B cell (primary cell): ENCODE measurements around the gene LONRF2. TPM values are rescaled to one million over a fixed set of nuclear protein-coding genes. Genes with fewer than 3 reads are reported as not detected.

Experiments
- ATAC-seq: fragments of 200-7000 bp; cut with Tn5 transposase; one replicate; pipeline ENCODE4 v1.10.0; 2021; ENCODE audit warnings: low read depth, mild to moderate bottlenecking, moderate number of reproducible peaks, moderate library complexity
- CTCF ChIA-PET: fragments of 350-600 bp; sonication (Branson Sonifier 250); formaldehyde crosslinking; loops from one replicate; lab custom pipeline; 2021; ENCODE audit warnings: antibody characterized with exemption, inconsistent platforms; lab: Charles Lee
- POLR2A ChIA-PET: fragments of 350-600 bp; sonication (Branson Sonifier 250); formaldehyde crosslinking; loops from one replicate; lab custom pipeline; 2021; ENCODE audit warnings: antibody characterized with exemption; lab: Charles Lee
- DNase-seq: peaks from one replicate; pipeline ENCODE4 v3.0.0; 2013
- H2AFZ ChIP-seq: 2 replicates; pipeline ENCODE4 v1.6.1; 2012; ENCODE audit warnings: mild to moderate bottlenecking, low read depth, low read length; ENCODE audit not compliant: insufficient read depth, poor library complexity, severe bottlenecking
- H3K27ac ChIP-seq, 2 donors: 1 replicate in 1 of 2; 2 replicates in 1 of 2; pipeline ENCODE4 v1.5.1; 2012 to 2013; ENCODE audit warnings: low read length in 2 of 2, mild to moderate bottlenecking in 2 of 2, moderate library complexity in 1 of 2
- H3K27me3 ChIP-seq, 4 experiments: fragments of 200-600 bp in 1 of 4; sonication (generic) in 1 of 4; replicated peaks in 1 of 4; 1 replicate in 2 of 4; 2 replicates in 2 of 4; pipeline versions ENCODE4 v1.6.1 to v1.7.0; 2013 to 2016; ENCODE audit warnings: low read length in 3 of 4, mild to moderate bottlenecking in 2 of 4, mixed read lengths in 1 of 4, moderate library complexity in 1 of 4; ENCODE audit not compliant: insufficient read depth in 4 of 4, control insufficient read depth in 3 of 4; ENCODE audit errors: control extremely low read depth in 1 of 4
- H3K36me3 ChIP-seq, 2 experiments: replicated peaks in 1 of 2; 1 replicate in 1 of 2; 2 replicates in 1 of 2; pipeline versions ENCODE4 v1.6.1 to v1.7.1; 2013; ENCODE audit warnings: low read length in 1 of 2; ENCODE audit not compliant: insufficient read depth in 2 of 2, control insufficient read depth in 1 of 2; ENCODE audit errors: control extremely low read depth in 1 of 2, extremely low read depth in 1 of 2
- H3K4me1 ChIP-seq, 2 donors: fragments of 200-600 bp in 1 of 2; sonication (generic) in 1 of 2; 1 replicate in 1 of 2; 2 replicates in 1 of 2; pipeline versions ENCODE4 v1.5.1 to v1.6.1; 2013 to 2017; ENCODE audit warnings: low read length in 2 of 2; ENCODE audit not compliant: control insufficient read depth in 2 of 2, insufficient read depth in 2 of 2
- H3K4me2 ChIP-seq: replicated peaks from 2 replicates; pipeline ENCODE3; 2012; ENCODE audit warnings: mild to moderate bottlenecking, low read depth, low read length; ENCODE audit not compliant: poor library complexity, severe bottlenecking
- H3K4me3 ChIP-seq, 5 experiments: fragments of 200-600 bp in 1 of 5; sonication (generic) in 1 of 5; 1 replicate in 3 of 5; 2 replicates in 2 of 5; pipeline versions ENCODE4 v1.5.1 to v1.7.0; 2011 to 2016; ENCODE audit warnings: low read length in 4 of 5, mild to moderate bottlenecking in 4 of 5, low read depth in 2 of 5, control low read depth in 1 of 5, moderate library complexity in 1 of 5; ENCODE audit not compliant: insufficient read depth in 1 of 5; ENCODE audit errors: control extremely low read depth in 1 of 5, extremely low read depth in 1 of 5
- H3K79me2 ChIP-seq: fragments of 200-600 bp; sonication (generic); one replicate; pipeline ENCODE4 v1.6.0; 2016; ENCODE audit warnings: low read length; ENCODE audit not compliant: control insufficient read depth, insufficient read depth
- H3K9ac ChIP-seq: fragments of 200-600 bp; sonication (generic); 2 replicates; pipeline ENCODE4 v1.6.1; 2017; ENCODE audit warnings: mild to moderate bottlenecking, low read length, moderate library complexity
- H3K9me3 ChIP-seq, 3 donors: one replicate each; pipeline versions ENCODE4 v1.6.1 to v1.7.1; 2013; ENCODE audit warnings: low read length in 2 of 3; ENCODE audit not compliant: control insufficient read depth in 2 of 3, insufficient read depth in 1 of 3; ENCODE audit errors: control extremely low read depth in 1 of 3
- H4K20me1 ChIP-seq: 2 replicates; pipeline ENCODE4 v1.6.0; 2012; ENCODE audit warnings: mild to moderate bottlenecking, low read length; ENCODE audit not compliant: insufficient read depth, control insufficient read depth, poor library complexity, severe bottlenecking
- H3K27ac Mint-ChIP-seq: one replicate; pipeline ENCODE4 v1.8.0; 2021; ENCODE audit warnings: mixed read lengths
- H3K27me3 Mint-ChIP-seq: one replicate; pipeline ENCODE4 v1.8.0; 2021; ENCODE audit warnings: mixed read lengths
- H3K4me1 Mint-ChIP-seq: one replicate; pipeline ENCODE4 v1.8.0; 2021; ENCODE audit warnings: mixed read lengths
- H3K4me3 Mint-ChIP-seq: one replicate; pipeline ENCODE4 v1.8.0; 2021; ENCODE audit warnings: mixed read lengths
- H3K9me3 Mint-ChIP-seq: one replicate; pipeline ENCODE4 v1.8.0; 2022; ENCODE audit warnings: mixed read lengths; ENCODE audit not compliant: insufficient read depth
- EZH2 ChIP-seq: IDR thresholded peaks from 2 replicates; pipeline ENCODE4 v1.6.1; 2012; ENCODE audit warnings: borderline replicate concordance, low read depth, mild to moderate bottlenecking, moderate library complexity, low read length; ENCODE audit not compliant: insufficient read depth, poor library complexity, severe bottlenecking
- WGBS: methylation state at CpG from one replicate; pipeline ENCODE4 v1.1.5; 2013; ENCODE audit warnings: missing lambda C conversion rate; ENCODE audit not compliant: insufficient coverage; 5-methylcytosine and 5-hydroxymethylcytosine counted together
- intact Hi-C: fragments of 100-400 bp; cut with micrococcal nuclease; formaldehyde crosslinking; loops from one replicate; pipeline ENCODE4 v1.10.0; 2022
- polyA plus RNA-seq: library from polyadenylated mRNA; depleted of rRNA; stranded (reverse); fragments of >200 nt; gene quantifications from 2 replicates; pipeline ENCODE4 v1.2.3, GENCODE V29; 2012
- total RNA-seq, 2 donors: library from RNA; stranded (reverse); fragments of 120-200 nt in 1 of 2; gene quantifications; 1 replicate in 1 of 2; 2 replicates in 1 of 2; pipeline versions ENCODE4 v1.2.3 to v1.2.4, GENCODE V29; 2013 to 2022
- TF ChIP-seq, protein P1 (sequence below): fragments of 200-600 bp; IDR thresholded peaks from one replicate; pipeline ENCODE4 v1.8.0; 2022; ENCODE audit warnings: antibody characterized with exemption, mild to moderate bottlenecking

LONRF2 gene
- total and polyA plus RNA-seq, 2 donors (not counting 1 experiment from before 2014, with no cell fraction given), result 0.32 TPM; not detected in 1

DNA sequence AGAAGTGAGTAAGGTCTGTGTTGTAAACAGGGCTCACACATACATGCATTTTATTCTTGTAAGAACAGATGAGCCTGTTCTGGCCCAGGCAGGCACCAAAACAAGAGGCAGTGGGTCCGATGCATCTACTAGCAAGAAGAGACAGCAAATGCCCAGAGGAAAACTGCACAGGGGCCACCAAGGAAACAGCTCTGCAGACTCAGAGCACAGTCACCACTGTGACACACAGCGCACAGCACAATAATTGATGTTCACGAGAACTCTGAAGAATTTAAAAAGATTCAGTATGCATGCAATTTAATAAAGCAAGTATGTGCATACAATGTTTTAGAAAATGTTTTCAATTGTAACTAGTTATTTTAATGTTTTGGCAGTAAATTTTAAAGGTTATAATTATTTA lies 24.8 kb downstream of the LONRF2 start:
- Mint-ChIP-seq H3K4me3 (no peak overlapping the region), H3K9me3 (no peaks in the 10 kb centered on the region), H3K27ac (no peak overlapping the region), H3K4me1 (no peaks in the 10 kb centered on the region), H3K27me3 (peaks cover 30% of the 10 kb centered on the region)
- peaks cover 0 to 3% (median 0%) of the 10 kb centered on the region in 4 experiments for H3K27me3 ChIP-seq
- H3K9me3 ChIP-seq, result no peaks in the 10 kb centered on the region
- ChIA-PET POLR2A (no interaction called here), CTCF (interaction anchor here (0.9 kb wide), 1 partner anchor 11 kb away, joined by 4 read pairs; no protein-coding TSS in a partner anchor)
- H2AFZ ChIP-seq, result no peak overlapping the region
- H3K36me3 ChIP-seq, result no peaks in the 10 kb centered on the region
- intact Hi-C loops, result no loop called here
- WGBS, result 93% methylated on average over 1 of the region's 3 CpGs
- H3K4me1 ChIP-seq, result no peaks in the 10 kb centered on the region
- H3K9ac ChIP-seq, result no peak overlapping the region
- no peak for DNase-seq
- H3K4me3 ChIP-seq, result no peak overlapping the region
- H4K20me1 ChIP-seq, result no peaks in the 10 kb centered on the region
- no peak for TF ChIP-seq EZH2
- TF ChIP-seq, protein P1, sequence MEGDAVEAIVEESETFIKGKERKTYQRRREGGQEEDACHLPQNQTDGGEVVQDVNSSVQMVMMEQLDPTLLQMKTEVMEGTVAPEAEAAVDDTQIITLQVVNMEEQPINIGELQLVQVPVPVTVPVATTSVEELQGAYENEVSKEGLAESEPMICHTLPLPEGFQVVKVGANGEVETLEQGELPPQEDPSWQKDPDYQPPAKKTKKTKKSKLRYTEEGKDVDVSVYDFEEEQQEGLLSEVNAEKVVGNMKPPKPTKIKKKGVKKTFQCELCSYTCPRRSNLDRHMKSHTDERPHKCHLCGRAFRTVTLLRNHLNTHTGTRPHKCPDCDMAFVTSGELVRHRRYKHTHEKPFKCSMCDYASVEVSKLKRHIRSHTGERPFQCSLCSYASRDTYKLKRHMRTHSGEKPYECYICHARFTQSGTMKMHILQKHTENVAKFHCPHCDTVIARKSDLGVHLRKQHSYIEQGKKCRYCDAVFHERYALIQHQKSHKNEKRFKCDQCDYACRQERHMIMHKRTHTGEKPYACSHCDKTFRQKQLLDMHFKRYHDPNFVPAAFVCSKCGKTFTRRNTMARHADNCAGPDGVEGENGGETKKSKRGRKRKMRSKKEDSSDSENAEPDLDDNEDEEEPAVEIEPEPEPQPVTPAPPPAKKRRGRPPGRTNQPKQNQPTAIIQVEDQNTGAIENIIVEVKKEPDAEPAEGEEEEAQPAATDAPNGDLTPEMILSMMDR, result no peak
- no peak overlapping the region for H3K4me2 ChIP-seq
- no peaks in the 10 kb centered on the region for H3K79me2 ChIP-seq
- ATAC-seq, result no peak
- no peak overlapping the region for H3K27ac ChIP-seq

GRCh38 chr2:100294162-100294497 lies 28.2 kb downstream of the LONRF2 start:
- ChIA-PET POLR2A (no interaction called here), CTCF (no interaction called here)
- intact Hi-C loops, result no loop called here

More at GRCh38 chr2:100294162-100294497, 28.2 kb downstream of the LONRF2 start:
- Histone ChIP-seq H4K20me1 (no peaks in the 10 kb centered on the region), H3K9ac (no peak overlapping the region), H3K4me2 (no peak overlapping the region), H3K79me2 (no peaks in the 10 kb centered on the region), H3K27me3 (peaks cover 0 to 3% (median under 1%) of the 10 kb centered on the region in 4 experiments), H2AFZ (no peak overlapping the region), H3K36me3 (no peaks in the 10 kb centered on the region), H3K4me3 (no peak overlapping the region), H3K9me3 (no peaks in the 10 kb centered on the region), H3K27ac (no peak overlapping the region), H3K4me1 (no peaks in the 10 kb centered on the region)
- TF ChIP-seq, protein P1, result no peak
- TF ChIP-seq EZH2, result no peak
- ATAC-seq (no peak), DNase-seq (no peak)
- Mint-ChIP-seq H3K4me1 (no peaks in the 10 kb centered on the region), H3K27me3 (peaks cover 20% of the 10 kb centered on the region), H3K4me3 (no peak overlapping the region), H3K27ac (no peak overlapping the region), H3K9me3 (no peaks in the 10 kb centered on the region)
- WGBS, result 94% methylated on average over 8 of the region's 9 CpGs
